ENCODE data around the gene TTLL4.

GRCh38 chr2:218671097-218671653 lies 39.5 kb upstream of the TTLL4 start:
- TF ChIP-seq CTCF (IDR thresholded peaks at IDR 0.05; ENCODE audit: low read depth, low read length, poor library complexity, severe bottlenecking) (no peak), EZH2phosphoT487 (IDR thresholded peaks at IDR 0.05; ENCODE audit: borderline replicate concordance, low read length) (no peak)
